Vagina (tissue), 2 donors: ENCODE measurements around the gene CSMD2. TPM values are rescaled to one million over a fixed set of nuclear protein-coding genes. Genes with fewer than 3 reads are reported as not detected.

Experiments used
- DNase-seq, 2 donors: peaks; one replicate each; pipeline ENCODE4 v3.0.0-alpha.2; 2017; ENCODE audit errors: extremely low spot score in 2 of 2
- H3K27ac ChIP-seq: fragments of 200-600 bp; sonication (generic); one replicate; pipeline ENCODE4 v1.5.1; 2019
- H3K27me3 ChIP-seq: fragments of 200-600 bp; sonication (generic); one replicate; pipeline ENCODE4 v1.5.1; 2019
- H3K36me3 ChIP-seq, 2 donors: fragments of 200-600 bp; sonication (generic); one replicate each; pipeline ENCODE4 v1.5.1; 2017 to 2019
- H3K4me1 ChIP-seq: fragments of 200-600 bp; sonication (generic); one replicate; pipeline ENCODE4 v1.5.1; 2019
- H3K4me3 ChIP-seq, 2 donors: fragments of 200-600 bp; sonication (generic); 1 replicate in 1 of 2; 2 replicates in 1 of 2; pipeline ENCODE4 v1.5.1; 2016 to 2019
- H3K9me3 ChIP-seq: fragments of 200-600 bp; sonication (generic); one replicate; pipeline ENCODE4 v1.5.1; 2019
- CTCF ChIP-seq, 3 experiments: fragments of 450-650 bp in 2 of 3; fragments of 200-600 bp in 1 of 3; sonication (generic) in 1 of 3; IDR thresholded peaks; one replicate each; pipeline ENCODE4 v1.5.1; 2017 to 2019; ENCODE audit warnings: antibody characterized with exemption in 3 of 3, mild to moderate bottlenecking in 2 of 3, moderate library complexity in 2 of 3
- POLR2A ChIP-seq, 2 donors: fragments of 450-650 bp; IDR thresholded peaks; one replicate each; pipeline ENCODE4 v1.6.1; 2017; ENCODE audit warnings: antibody characterized with exemption in 2 of 2, mild to moderate bottlenecking in 2 of 2, moderate library complexity in 2 of 2
- POLR2AphosphoS5 ChIP-seq, 2 donors: sonication (generic); formaldehyde crosslinking; IDR thresholded peaks; one replicate each; pipeline ENCODE4 v1.9.0; 2017; ENCODE audit warnings: antibody characterized with exemption in 2 of 2, mild to moderate bottlenecking in 2 of 2, low read depth in 1 of 2; ENCODE audit not compliant: insufficient read depth in 1 of 2
- intact Hi-C: fragments of 100-400 bp; cut with DNase I; formaldehyde crosslinking; loops from one replicate; pipeline ENCODE4 v1.15.1; 2023
- total RNA-seq: library from RNA; depleted of rRNA; stranded (reverse); fragments of >200 nt; gene quantifications from one replicate; pipeline ENCODE4 v1.2.3, GENCODE V29; 2016

The CSMD2 gene
- total RNA-seq, 1 donor from 2014 or later: 0.25 TPM

GRCh38 chr1:33668695-33669094 is 496.3 kb downstream of the CSMD2 start:
- TF ChIP-seq POLR2A (IDR thresholded peaks at IDR 0.05) (no peak), CTCF (IDR thresholded peaks at IDR 0.05) (no peak), POLR2AphosphoS5 (IDR thresholded peaks at IDR 0.05; ENCODE audit: insufficient read depth in 1 of 2, low read depth in 1 of 2) (no peak)
- intact Hi-C loops: no loop called here
- no peaks in the 10 kb centered on the region for H3K27me3 ChIP-seq
- no peak overlapping the region for H3K4me3 ChIP-seq
- H3K4me1 ChIP-seq: no peaks in the 10 kb centered on the region
- no peak for DNase-seq
- H3K9me3 ChIP-seq: no peaks in the 10 kb centered on the region
- H3K36me3 ChIP-seq: no peaks in the 10 kb centered on the region
- H3K27ac ChIP-seq: no peak overlapping the region

DNA sequence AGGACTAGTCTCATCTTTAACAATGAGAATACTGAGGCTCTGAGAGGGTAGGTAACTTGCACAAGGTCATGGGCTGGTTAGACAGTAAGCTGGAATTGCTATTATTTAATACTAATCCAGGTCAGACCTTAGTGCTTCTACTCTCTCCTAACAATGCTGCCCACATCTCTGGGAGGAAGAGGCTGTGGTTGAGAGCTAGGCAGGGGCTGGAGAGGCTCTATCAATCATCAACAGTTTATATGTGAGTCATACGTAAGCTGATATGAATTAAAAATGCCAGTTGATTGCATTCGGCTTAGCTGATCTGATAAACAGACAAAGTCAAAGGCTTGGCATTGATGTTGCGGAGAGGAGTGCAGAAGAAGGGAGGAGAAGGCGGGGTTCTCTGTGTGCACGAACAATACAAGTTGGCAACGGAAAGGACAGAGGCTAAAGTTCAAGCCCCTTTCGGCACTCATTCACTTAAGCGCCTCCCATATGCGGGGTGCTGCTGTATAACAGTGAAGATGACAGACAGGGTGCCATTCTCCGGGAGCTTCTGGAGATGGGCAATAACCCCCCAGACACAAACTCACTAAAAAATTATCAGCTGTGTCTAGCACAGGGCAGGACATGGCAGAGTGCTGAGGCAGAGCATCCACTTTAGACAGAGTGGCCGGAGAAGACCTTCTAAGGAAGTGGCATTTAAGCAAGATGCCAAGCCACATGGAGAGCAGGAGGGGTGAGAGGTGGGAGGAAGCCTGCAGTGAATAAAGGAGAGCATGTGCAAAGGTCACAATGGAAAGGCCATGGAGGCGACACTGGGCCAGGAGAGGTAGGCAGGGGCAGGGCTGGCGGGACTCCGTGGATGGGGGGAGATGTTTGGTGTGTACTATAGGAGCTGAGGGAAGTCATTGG is 497.4 kb downstream of the CSMD2 start:
- no peak for TF ChIP-seq POLR2A (IDR thresholded peaks at IDR 0.05)
- no peak for TF ChIP-seq CTCF (IDR thresholded peaks at IDR 0.05)
- TF ChIP-seq POLR2AphosphoS5 (IDR thresholded peaks at IDR 0.05; ENCODE audit: insufficient read depth in 1 of 2, low read depth in 1 of 2): no peak
- no peak for DNase-seq
- Histone ChIP-seq H3K36me3 (no peaks in the 10 kb centered on the region), H3K27me3 (no peaks in the 10 kb centered on the region), H3K4me3 (no peak overlapping the region), H3K27ac (no peak overlapping the region), H3K9me3 (no peaks in the 10 kb centered on the region), H3K4me1 (no peaks in the 10 kb centered on the region)
- intact Hi-C loops: no loop called here

GRCh38 chr1:33666616-33667015 is 498.4 kb downstream of the CSMD2 start:
- H3K36me3 ChIP-seq: no peaks in the 10 kb centered on the region
- H3K27ac ChIP-seq: no peak overlapping the region
- H3K9me3 ChIP-seq: no peaks in the 10 kb centered on the region
- DNase-seq: no peak
- H3K4me1 ChIP-seq: no peaks in the 10 kb centered on the region
- no peaks in the 10 kb centered on the region for H3K27me3 ChIP-seq
- intact Hi-C loops: no loop called here
- H3K4me3 ChIP-seq: no peak overlapping the region
- TF ChIP-seq CTCF (IDR thresholded peaks at IDR 0.05) (no peak), POLR2A (IDR thresholded peaks at IDR 0.05) (no peak), POLR2AphosphoS5 (IDR thresholded peaks at IDR 0.05; ENCODE audit: insufficient read depth in 1 of 2, low read depth in 1 of 2) (no peak)

DNA sequence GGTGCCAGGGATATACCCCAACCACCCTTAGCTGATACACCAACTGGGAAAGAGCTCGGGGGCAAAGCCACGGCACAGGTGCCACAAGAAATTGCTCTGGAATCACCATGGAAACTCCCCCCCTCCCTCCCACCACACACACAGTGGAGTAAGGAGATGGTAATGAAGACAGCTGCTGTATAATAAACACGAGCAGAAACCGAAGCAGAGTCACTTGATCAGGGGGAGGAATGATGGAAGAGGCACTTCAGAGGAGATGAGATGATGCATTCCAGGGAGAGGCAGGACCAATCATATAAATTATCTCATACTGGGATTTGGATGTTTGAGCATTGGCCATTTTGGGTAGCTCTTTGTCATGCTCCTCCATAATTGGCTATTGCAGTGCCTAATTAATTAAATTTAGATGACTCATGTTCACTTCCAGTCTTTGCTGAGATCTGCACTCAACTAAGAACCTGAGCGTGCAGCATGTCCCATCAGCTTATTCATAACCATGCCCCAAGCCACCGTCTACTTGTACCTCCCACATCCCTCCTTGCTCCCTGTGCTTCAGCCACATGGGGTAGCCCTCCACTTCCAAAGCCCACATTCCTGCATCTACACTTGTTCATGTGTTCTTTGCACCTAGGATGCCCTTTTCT is 503.1 kb downstream of the CSMD2 start:
- Histone ChIP-seq H3K4me1 (no peaks in the 10 kb centered on the region), H3K27me3 (no peaks in the 10 kb centered on the region), H3K4me3 (no peak overlapping the region), H3K9me3 (no peaks in the 10 kb centered on the region), H3K27ac (no peak overlapping the region), H3K36me3 (no peaks in the 10 kb centered on the region)
- no peak for DNase-seq
- TF ChIP-seq POLR2AphosphoS5 (IDR thresholded peaks at IDR 0.05; ENCODE audit: insufficient read depth in 1 of 2, low read depth in 1 of 2): no peak
- no peak for TF ChIP-seq POLR2A (IDR thresholded peaks at IDR 0.05)
- TF ChIP-seq CTCF (IDR thresholded peaks at IDR 0.05): no peak
- intact Hi-C loops: no loop called here

- Histone ChIP-seq H3K4me3 (no peak overlapping the region), H3K27ac (no peak overlapping the region), H3K36me3 (no peaks in the 10 kb centered on the region), H3K4me1 (no peaks in the 10 kb centered on the region), H3K9me3 (no peaks in the 10 kb centered on the region), H3K27me3 (no peaks in the 10 kb centered on the region)
- intact Hi-C loops: no loop called here
- TF ChIP-seq CTCF (IDR thresholded peaks at IDR 0.05) (no peak), POLR2A (IDR thresholded peaks at IDR 0.05) (no peak), POLR2AphosphoS5 (IDR thresholded peaks at IDR 0.05; ENCODE audit: insufficient read depth in 1 of 2, low read depth in 1 of 2) (no peak)
- DNase-seq: no peak
Measured at GRCh38 chr1:33660956-33661355, 504.1 kb downstream of the CSMD2 start.
